A549 (cell line): ENCODE measurements around the gene GARIN1A. TPM values are rescaled to one million over a fixed set of nuclear protein-coding genes. Genes with fewer than 3 reads are reported as not detected.
"Not testable (repeated sequence)": the region's sequence is repeated elsewhere in the genome, so short reads cannot be mapped to it uniquely, and the experiment has no call there.

Source experiments
- ATAC-seq, 2 experiments: fragments of 200-7000 bp in 1 of 2; fragments of >200 bp in 1 of 2; cut with Nextera tagmentation in 1 of 2; cut with Tn5 transposase in 1 of 2; 3 replicates each; pipeline versions ENCODE4 v1.8.0 to v1.9.1; 2018 to 2020; ENCODE audit warnings: mild to moderate bottlenecking in 1 of 2, moderate library complexity in 1 of 2
- CTCF ChIA-PET: fragments of 300-600 bp; sonication (Branson Sonifier 250); formaldehyde crosslinking; extraction: SDS; loops from one replicate; lab custom pipeline; 2021; ENCODE audit warnings: antibody characterized with exemption, inconsistent platforms; lab: Yijun Ruan, JAX
- POLR2A ChIA-PET: fragments of 350-600 bp; formaldehyde crosslinking; extraction: SDS; loops from one replicate; lab custom pipeline; 2021; ENCODE audit warnings: antibody characterized with exemption, inconsistent platforms; lab: Yijun Ruan, JAX
- DNase-seq, 2 experiments: peaks; one replicate each; pipeline versions ENCODE4 v3.0.0 to v3.0.0-alpha.2; 2011 to 2016; ENCODE audit warnings: low read depth in 1 of 2, low spot score in 1 of 2
- FAIRE-seq: peaks from 2 replicates; lab custom pipeline; 2011; peaks lifted over from hg19 to GRCh38; lab: Jason Lieb, UNC
- H3K27ac ChIP-seq, 2 experiments: fragments of >200 bp; sonication (Bioruptor Twin); formaldehyde crosslinking; 3 replicates each; pipeline ENCODE4 v1.5.1; 2016 to 2017
- H3K4me1 ChIP-seq: fragments of >200 bp; sonication (Bioruptor Twin); formaldehyde crosslinking; 3 replicates; pipeline ENCODE4 v1.6.1; 2016
- H3K4me2 ChIP-seq: fragments of >200 bp; sonication (Bioruptor Twin); formaldehyde crosslinking; 3 replicates; pipeline ENCODE4 v1.6.1; 2016
- H3K4me3 ChIP-seq: fragments of >200 bp; sonication (Bioruptor Twin); formaldehyde crosslinking; 3 replicates; pipeline ENCODE4 v1.5.1; 2016
- H3K9me3 ChIP-seq: fragments of >200 bp; sonication (Bioruptor Twin); formaldehyde crosslinking; 3 replicates; pipeline ENCODE4 v1.6.1; 2016
- ATOH8 ChIP-seq: fragments of 250-450 bp; sonication (Bioruptor Pico); IDR thresholded peaks from 2 replicates; pipeline ENCODE4 v1.5.0; 2020; ENCODE audit warnings: low read depth, mild to moderate bottlenecking, moderate library complexity
- CEBPB ChIP-seq, 2 experiments: fragments of >200 bp in 1 of 2; sonication (Bioruptor Twin) in 1 of 2; formaldehyde crosslinking in 1 of 2; IDR thresholded peaks; 2 replicates each; pipeline ENCODE4 v1.6.1; 2012 to 2016
- E2F6 ChIP-seq: IDR thresholded peaks from 2 replicates; pipeline ENCODE4 v1.6.1; 2012; ENCODE audit warnings: low read depth, borderline replicate concordance
- EP300 ChIP-seq, 2 experiments: fragments of >200 bp; sonication (Bioruptor Twin); formaldehyde crosslinking; IDR thresholded peaks; 2 replicates in 1 of 2; 3 replicates in 1 of 2; pipeline ENCODE4 v1.6.1; 2016 to 2017
- ESRRA ChIP-seq: fragments of 150-350 bp; IDR thresholded peaks from 2 replicates; pipeline ENCODE4 v1.6.1; 2014; ENCODE audit warnings: mild to moderate bottlenecking, low read length, borderline replicate concordance
- FOSL2 ChIP-seq, 2 experiments: fragments of 450-650 bp in 1 of 2; fragments of >200 bp in 1 of 2; sonication (Bioruptor Twin) in 1 of 2; formaldehyde crosslinking; IDR thresholded peaks; 2 replicates each; pipeline versions ENCODE4 v1.5.0 to v1.6.1; 2016 to 2020; ENCODE audit warnings: mild to moderate bottlenecking in 1 of 2, moderate library complexity in 1 of 2
- GATA3 ChIP-seq: IDR thresholded peaks from 2 replicates; pipeline ENCODE4 v1.6.1; 2012; ENCODE audit warnings: borderline replicate concordance
- HDAC2 ChIP-seq: fragments of 200-600 bp; sonication (generic); IDR thresholded peaks from 2 replicates; pipeline ENCODE4 v1.6.1; 2016
- HEYL ChIP-seq: fragments of 250-450 bp; sonication (Bioruptor Pico); IDR thresholded peaks from 2 replicates; pipeline ENCODE4 v1.8.0; 2021; ENCODE audit warnings: mild to moderate bottlenecking, moderate library complexity
- HMGXB4 ChIP-seq: fragments of 250-450 bp; sonication (Bioruptor Pico); IDR thresholded peaks from 2 replicates; pipeline ENCODE4 v1.5.0; 2021; ENCODE audit warnings: mild to moderate bottlenecking, moderate library complexity, borderline replicate concordance
- HOXB5 ChIP-seq: fragments of 250-450 bp; sonication (Bioruptor Pico); IDR thresholded peaks from 2 replicates; pipeline ENCODE4 v1.5.0; 2020; ENCODE audit warnings: mild to moderate bottlenecking, moderate library complexity
- MAFK ChIP-seq: fragments of 450-650 bp; IDR thresholded peaks from 2 replicates; pipeline ENCODE4 v1.6.1; 2014; ENCODE audit not compliant: partially characterized antibody
- NPAS2 ChIP-seq: fragments of 250-450 bp; sonication (Bioruptor Pico); IDR thresholded peaks from 2 replicates; pipeline ENCODE4 v1.8.0; 2022; ENCODE audit warnings: mild to moderate bottlenecking, moderate library complexity, borderline replicate concordance
- NR3C1 ChIP-seq: fragments of >200 bp; sonication (Bioruptor Twin); formaldehyde crosslinking; IDR thresholded peaks from 3 replicates; pipeline ENCODE4 v1.6.1; 2017
- POLR2AphosphoS2 ChIP-seq: conservative IDR thresholded peaks from 2 replicates; pipeline ENCODE4 v1.6.1; 2012; ENCODE audit warnings: low read length, improper control_type of control experiment, inconsistent platforms
- RCOR1 ChIP-seq: fragments of 150-350 bp; IDR thresholded peaks from 2 replicates; pipeline ENCODE4 v1.6.1; 2014; ENCODE audit warnings: antibody characterized with exemption, low read length, low read depth
- RFX5 ChIP-seq: fragments of 450-650 bp; IDR thresholded peaks from 2 replicates; pipeline ENCODE4 v1.7.1; 2014; ENCODE audit warnings: antibody characterized with exemption, mild to moderate bottlenecking, moderate library complexity
- RNF2 ChIP-seq: fragments of 200-600 bp; sonication (generic); IDR thresholded peaks from 2 replicates; pipeline ENCODE4 v1.6.1; 2016; ENCODE audit warnings: low read depth, mild to moderate bottlenecking, antibody characterized with exemption, moderate library complexity, borderline replicate concordance
- USF2 ChIP-seq: fragments of 450-650 bp; IDR thresholded peaks from 2 replicates; pipeline ENCODE4 v1.6.1; 2014; ENCODE audit warnings: antibody characterized with exemption
- ZFP36 ChIP-seq: fragments of 450-650 bp; IDR thresholded peaks from 2 replicates; pipeline ENCODE4 v1.6.1; 2014; ENCODE audit warnings: borderline replicate concordance; ENCODE audit not compliant: partially characterized antibody
- WGBS: methylation state at CpG from one replicate; pipeline ENCODE4 v1.1.6; 2017; ENCODE audit errors: missing lambda C conversion rate; 5-methylcytosine and 5-hydroxymethylcytosine counted together
- polyA minus RNA-seq: library from RNA; depleted of rRNA, polyadenylated mRNA; stranded (reverse); fragments of >200 nt; gene quantifications from 2 replicates; pipeline ENCODE4 v1.2.3, GENCODE V29; 2011; rRNA and poly(A)+ RNA removed
- polyA plus RNA-seq, 4 experiments: library from polyadenylated mRNA; depleted of rRNA in 3 of 4; stranded (reverse); fragments of >200 nt; fragmentation: RNase III in 1 of 4; extraction: RNeasy Plus Mini Kit Qiagen cat#74134 plus additional on column Dnase treatment in 1 of 4; gene quantifications; 2 replicates in 3 of 4; 3 replicates in 1 of 4; pipeline ENCODE4 v1.2.3, GENCODE V29; 2011 to 2017

GARIN1A gene
- polyA plus RNA-seq (2011; rRNA removed) (0.37 and 0.46 TPM in 2 replicates), polyA plus RNA-seq (2017; fragmentation: RNase III; extraction: RNeasy Plus Mini Kit Qiagen cat#74134 plus additional on column Dnase treatment) (0.30 to 0.49 TPM (median 0.43 TPM) in 3 replicates), polyA minus RNA-seq (0.19 and 0.33 TPM in 2 replicates)
- polyA plus RNA-seq (2012; cell fraction: cytosol; rRNA removed) = 0.13 and 0.19 TPM in 2 replicates
- polyA plus RNA-seq (2012; cell fraction: nucleus; rRNA removed) = 1.5 and 2.7 TPM in 2 replicates

GRCh38 chr7:128671992-128672391 lies at the start of gene GARIN1A:
GARIN1A (plus strand) TSS chr7:128672292; CDS start chr7:128672398, 106 bp downstream.
- no peak for FAIRE-seq
- Histone ChIP-seq H3K27ac (no peak within 1 kb of the TSS), H3K4me3 (no peak within 1 kb of the TSS)
- no peak for DNase-seq
- CTCF ChIA-PET = interaction anchor here (0.7 to 2.3 kb wide), 9 partner anchors 10 to 252 kb away, joined by 3 to 8 read pairs (median 3); no protein-coding TSS in a partner anchor
- WGBS = 85% methylated on average over 4 of the region's 4 CpGs
- ATAC-seq = no peak
- POLR2A ChIA-PET = interaction anchor here (0.7 kb wide), 1 partner anchor 29 kb away, joined by 6 read pairs; no protein-coding TSS in a partner anchor
- TF ChIP-seq ZFP36 (no peak), CEBPB (IDR thresholded peaks at IDR 0.05) (no peak), HDAC2 (no peak), NPAS2 (CRISPR knock-in tag) (no peak), EP300 (IDR thresholded peaks at IDR 0.05) (no peak), RFX5 (no peak), FOSL2 (IDR thresholded peaks at IDR 0.05) (no peak), FOSL2 (CRISPR knock-in tag; IDR thresholded peaks at IDR 0.05) (no peak), MAFK (no peak), RCOR1 (no peak), USF2 (no peak), ESRRA (no peak), POLR2AphosphoS2 (no peak), E2F6 (no peak), HOXB5 (CRISPR knock-in tag) (no peak), GATA3 (no peak), HMGXB4 (no peak), RNF2 (no peak), ATOH8 (CRISPR knock-in tag) (no peak), NR3C1 (no peak), HEYL (no peak)
- TF ChIP-seq, all 56 proteins: peak for 0
- Histone ChIP-seq H3K4me1 (no peaks in the 10 kb centered on the region), H3K4me2 (no peak within 1 kb of the TSS), H3K9me3 (no peaks in the 10 kb centered on the region)

- H3K4me3 ChIP-seq, FAIRE-seq, CTCF ChIA-PET, H3K27ac ChIP-seq, H3K9me3 ChIP-seq, H3K4me2 ChIP-seq, H3K4me1 ChIP-seq, POLR2A ChIA-PET, ATAC-seq, DNase-seq: not testable (repeated sequence)
- WGBS = 89% methylated on average over 2 of the region's 2 CpGs
Measured at GRCh38 chr7:128627124-128627523, 45.0 kb upstream of the GARIN1A start.
